Astrocyte of the cerebellum (primary cell): ENCODE results near the gene HSPA2.
A peak's percentile ranks its signal among the peaks of the same experiment; 100 is the strongest.

Experiments
- DNase-seq: peaks from one replicate; pipeline ENCODE4 v3.0.0-alpha.2; 2011; ENCODE audit warnings: low read depth
- H3K4me3 ChIP-seq: 2 replicates; pipeline ENCODE4 v1.5.1; 2011; ENCODE audit warnings: mild to moderate bottlenecking, low read depth, low read length, moderate library complexity
- CTCF ChIP-seq: IDR thresholded peaks from 2 replicates; pipeline ENCODE4 v1.5.1; 2012; ENCODE audit warnings: low read length, low read depth, moderate library complexity, mild to moderate bottlenecking; ENCODE audit errors: missing control alignments
- in situ Hi-C: cut with HindIII; loops from 2 replicates; pipeline ENCODE4 v1.10.0; 2017; ENCODE audit warnings: low sequenced_read_pairs

The HSPA2 gene

GRCh38 chr14:64501411-64502171 is 39.0 kb upstream of the HSPA2 start:
- in situ Hi-C loops: no loop called here
- DNase-seq: no peak
- H3K4me3 ChIP-seq: peak overlapping the region; percentile 1
- TF ChIP-seq CTCF: no peak

- no peak for TF ChIP-seq CTCF
- H3K4me3 ChIP-seq: peak overlapping the region; percentile 52
- no peak for DNase-seq
- in situ Hi-C loops: no loop called here
These were observed 38.1 kb upstream of the HSPA2 start for GRCh38 chr14:64502456-64502855.

GRCh38 chr14:64502887-64503433 is 37.6 kb upstream of the HSPA2 start:
- in situ Hi-C loops: no loop called here
- peak overlapping the region; percentile 52 for H3K4me3 ChIP-seq
- no peak for TF ChIP-seq CTCF
- no peak for DNase-seq

- peak within 1 kb of the TSS; percentile 52 for H3K4me3 ChIP-seq
These were observed 36.9 kb upstream of the HSPA2 start, which contains the start of gene ZBTB25 for GRCh38 chr14:64503434-64504309. Gene ZBTB25 (minus strand): TSS chr14:64503838. CDS start chr14:64490533, 13,305 bp downstream.

GRCh38 chr14:64504310-64504896 is 36.1 kb upstream of the HSPA2 start, which contains the start of gene ZBTB1:
Gene ZBTB1 (plus strand): TSS chr14:64504770. CDS start chr14:64521505, 16,735 bp downstream.
- no peak for TF ChIP-seq CTCF
- peak within 1 kb of the TSS; percentile 52 for H3K4me3 ChIP-seq
- in situ Hi-C loops: no loop called here
- peak; percentile 40 for DNase-seq

More at GRCh38 chr14:64503434-64504309, 36.9 kb upstream of the HSPA2 start, which contains the start of gene ZBTB25:
- TF ChIP-seq CTCF: no peak
- DNase-seq: peak; percentile 77
- in situ Hi-C loops: no loop called here
